GM13977 (cell line): ENCODE measurements around the gene CD34.

Source experiments
- DNase-seq: peaks from one replicate; pipeline ENCODE4 v3.0.0; 2012; ENCODE audit warnings: low spot score
- in situ Hi-C: fragments of 300-500 bp; cut with MboI; formaldehyde crosslinking; loops from one replicate; pipeline ENCODE4 v1.12.0; 2022; ENCODE audit warnings: low sequenced_read_pairs, low pct_unique_long_range_greater_than_20kb, mixed read lengths, inconsistent platforms; ENCODE audit not compliant: unreplicated experiment
- TF ChIP-seq, protein P1 (sequence below): IDR thresholded peaks from 2 replicates; pipeline ENCODE4 v1.5.1; 2012; ENCODE audit warnings: mild to moderate bottlenecking, control low read depth; ENCODE audit not compliant: insufficient read depth; ENCODE audit errors: extremely low read depth, missing control alignments

The CD34 gene, protein sequence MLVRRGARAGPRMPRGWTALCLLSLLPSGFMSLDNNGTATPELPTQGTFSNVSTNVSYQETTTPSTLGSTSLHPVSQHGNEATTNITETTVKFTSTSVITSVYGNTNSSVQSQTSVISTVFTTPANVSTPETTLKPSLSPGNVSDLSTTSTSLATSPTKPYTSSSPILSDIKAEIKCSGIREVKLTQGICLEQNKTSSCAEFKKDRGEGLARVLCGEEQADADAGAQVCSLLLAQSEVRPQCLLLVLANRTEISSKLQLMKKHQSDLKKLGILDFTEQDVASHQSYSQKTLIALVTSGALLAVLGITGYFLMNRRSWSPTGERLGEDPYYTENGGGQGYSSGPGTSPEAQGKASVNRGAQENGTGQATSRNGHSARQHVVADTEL

DNA sequence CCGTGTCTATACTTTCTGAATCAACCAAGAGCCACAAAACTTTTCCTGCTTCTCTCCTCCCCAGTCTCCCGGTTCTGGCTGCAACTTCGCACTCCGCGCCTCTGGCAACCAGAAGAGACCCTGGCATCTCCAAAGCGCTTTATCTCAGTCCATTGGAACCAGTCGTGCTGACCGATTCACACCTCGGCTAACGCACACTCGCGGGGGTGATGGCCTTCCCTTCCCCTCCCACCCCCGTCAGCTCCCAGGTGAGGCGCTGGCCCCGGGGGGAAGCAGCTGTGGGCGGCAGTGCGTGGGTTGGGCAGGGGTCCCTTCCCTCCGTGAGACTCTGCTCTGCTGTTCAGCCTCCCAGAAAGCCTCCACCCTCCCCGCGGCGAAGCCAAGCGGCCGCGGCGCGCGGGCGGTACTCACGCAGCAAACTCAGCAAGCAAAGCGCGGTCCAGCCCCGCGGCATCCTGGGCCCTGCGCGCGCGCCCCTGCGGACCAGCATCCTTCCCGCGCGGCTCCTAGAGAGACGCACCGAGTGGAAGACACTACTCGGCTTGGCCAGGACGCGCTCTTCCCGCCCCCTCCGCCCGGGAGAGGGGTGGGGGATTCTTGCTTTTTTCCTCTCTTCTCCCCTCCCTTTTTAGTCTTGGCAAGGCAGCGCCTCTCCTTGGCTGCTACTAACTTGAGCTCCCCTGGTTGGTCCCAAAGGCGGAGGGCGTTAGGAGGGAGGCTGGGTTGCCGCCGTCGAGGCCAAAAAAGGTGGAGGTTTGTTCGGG, at the start of gene CD34:
Gene CD34, minus strand, starts transcription at position 535 of the 764 bp plus-strand sequence. Its CDS starts 45 bp downstream, at position 490.
- DNase-seq = no peak
- TF ChIP-seq, protein P1, sequence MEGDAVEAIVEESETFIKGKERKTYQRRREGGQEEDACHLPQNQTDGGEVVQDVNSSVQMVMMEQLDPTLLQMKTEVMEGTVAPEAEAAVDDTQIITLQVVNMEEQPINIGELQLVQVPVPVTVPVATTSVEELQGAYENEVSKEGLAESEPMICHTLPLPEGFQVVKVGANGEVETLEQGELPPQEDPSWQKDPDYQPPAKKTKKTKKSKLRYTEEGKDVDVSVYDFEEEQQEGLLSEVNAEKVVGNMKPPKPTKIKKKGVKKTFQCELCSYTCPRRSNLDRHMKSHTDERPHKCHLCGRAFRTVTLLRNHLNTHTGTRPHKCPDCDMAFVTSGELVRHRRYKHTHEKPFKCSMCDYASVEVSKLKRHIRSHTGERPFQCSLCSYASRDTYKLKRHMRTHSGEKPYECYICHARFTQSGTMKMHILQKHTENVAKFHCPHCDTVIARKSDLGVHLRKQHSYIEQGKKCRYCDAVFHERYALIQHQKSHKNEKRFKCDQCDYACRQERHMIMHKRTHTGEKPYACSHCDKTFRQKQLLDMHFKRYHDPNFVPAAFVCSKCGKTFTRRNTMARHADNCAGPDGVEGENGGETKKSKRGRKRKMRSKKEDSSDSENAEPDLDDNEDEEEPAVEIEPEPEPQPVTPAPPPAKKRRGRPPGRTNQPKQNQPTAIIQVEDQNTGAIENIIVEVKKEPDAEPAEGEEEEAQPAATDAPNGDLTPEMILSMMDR = no peak
- in situ Hi-C loops = no loop called here

DNA sequence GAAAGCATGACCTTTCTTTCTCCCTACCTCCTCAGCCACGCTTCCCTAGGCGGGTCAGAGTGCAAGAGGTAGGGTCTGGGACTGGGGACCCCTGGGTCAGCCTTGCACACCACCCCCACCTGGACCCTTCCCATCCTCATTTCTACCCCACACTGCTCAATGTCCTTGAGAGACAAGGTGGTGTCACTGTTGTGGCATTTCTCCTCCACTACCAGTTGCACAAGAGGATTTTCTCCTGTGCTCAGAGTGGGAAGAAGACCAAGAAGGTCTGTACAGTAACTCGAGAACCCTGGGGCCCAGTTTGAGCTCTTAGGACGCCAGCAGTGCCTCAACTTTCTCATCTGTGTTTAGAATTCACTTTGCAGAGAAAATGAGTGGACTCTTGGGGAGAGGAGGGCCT, 49.4 kb upstream of the CD34 start:
- TF ChIP-seq, protein P1 = no peak
- DNase-seq = no peak
- in situ Hi-C loops = loop anchor here (10.0 kb wide), 2 partner anchors 76 to 136 kb away; no protein-coding TSS in a partner anchor

DNA sequence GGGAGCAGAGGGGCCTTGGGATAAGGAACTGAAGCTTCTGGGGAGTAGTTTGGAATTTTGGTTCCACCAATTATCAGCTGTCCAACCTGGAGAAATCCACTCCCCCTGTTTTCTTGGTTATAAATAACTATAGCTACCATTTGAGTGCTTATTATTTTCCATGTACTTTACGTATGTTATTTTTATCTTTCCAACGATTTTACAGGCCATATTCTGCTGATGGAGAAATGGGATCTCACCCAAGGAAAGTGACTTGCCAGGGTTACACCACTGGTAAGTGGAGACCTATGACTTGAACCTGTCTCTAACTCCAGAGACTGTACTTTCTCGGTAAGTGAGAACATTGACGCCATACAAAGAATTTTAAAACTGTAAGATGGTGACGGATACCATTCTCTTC, 49.0 kb upstream of the CD34 start:
- in situ Hi-C loops = loop anchor here (10.0 kb wide), 2 partner anchors 75 to 135 kb away; no protein-coding TSS in a partner anchor
- TF ChIP-seq, protein P1 = no peak

DNA sequence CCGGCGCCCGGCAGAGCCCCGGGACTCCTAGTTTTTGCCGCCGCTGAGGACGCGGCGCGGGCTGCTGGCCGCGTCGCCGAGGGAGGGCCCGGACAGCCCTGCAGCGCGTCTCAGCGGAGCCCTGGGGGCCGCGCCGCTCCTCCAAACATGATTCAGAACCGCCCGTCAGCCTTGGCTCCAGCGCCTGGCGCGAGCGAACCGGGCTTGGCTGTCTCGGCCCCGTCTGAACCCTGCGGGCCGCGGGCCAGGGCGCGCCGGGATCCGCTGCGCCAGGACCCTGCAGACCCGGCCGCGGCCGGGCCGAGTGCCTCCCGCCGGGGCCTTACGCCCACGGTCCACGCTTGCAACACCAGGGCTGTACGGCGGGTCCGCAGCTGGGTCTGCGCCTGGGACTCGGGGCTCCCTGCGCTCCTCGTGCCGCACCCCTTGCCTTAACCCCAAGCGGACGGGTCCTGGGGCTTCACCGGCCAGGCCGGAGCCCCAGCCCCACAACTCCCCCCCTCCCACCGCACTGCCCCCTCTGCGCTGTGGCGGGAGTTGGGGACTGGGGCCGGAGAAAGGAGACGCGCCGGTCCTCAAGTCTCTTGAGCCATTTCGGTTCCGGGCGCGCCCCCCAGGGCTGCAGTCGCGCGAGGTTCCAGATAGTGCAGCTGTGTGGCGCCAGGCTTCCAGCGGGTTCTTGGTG, 48.4 kb upstream of the CD34 start:
- TF ChIP-seq, protein P1 = no peak
- in situ Hi-C loops = no loop called here
- DNase-seq = peak; percentile 31

More for the DNA sequence above, 49.0 kb upstream of the CD34 start:
- no peak for DNase-seq

DNA sequence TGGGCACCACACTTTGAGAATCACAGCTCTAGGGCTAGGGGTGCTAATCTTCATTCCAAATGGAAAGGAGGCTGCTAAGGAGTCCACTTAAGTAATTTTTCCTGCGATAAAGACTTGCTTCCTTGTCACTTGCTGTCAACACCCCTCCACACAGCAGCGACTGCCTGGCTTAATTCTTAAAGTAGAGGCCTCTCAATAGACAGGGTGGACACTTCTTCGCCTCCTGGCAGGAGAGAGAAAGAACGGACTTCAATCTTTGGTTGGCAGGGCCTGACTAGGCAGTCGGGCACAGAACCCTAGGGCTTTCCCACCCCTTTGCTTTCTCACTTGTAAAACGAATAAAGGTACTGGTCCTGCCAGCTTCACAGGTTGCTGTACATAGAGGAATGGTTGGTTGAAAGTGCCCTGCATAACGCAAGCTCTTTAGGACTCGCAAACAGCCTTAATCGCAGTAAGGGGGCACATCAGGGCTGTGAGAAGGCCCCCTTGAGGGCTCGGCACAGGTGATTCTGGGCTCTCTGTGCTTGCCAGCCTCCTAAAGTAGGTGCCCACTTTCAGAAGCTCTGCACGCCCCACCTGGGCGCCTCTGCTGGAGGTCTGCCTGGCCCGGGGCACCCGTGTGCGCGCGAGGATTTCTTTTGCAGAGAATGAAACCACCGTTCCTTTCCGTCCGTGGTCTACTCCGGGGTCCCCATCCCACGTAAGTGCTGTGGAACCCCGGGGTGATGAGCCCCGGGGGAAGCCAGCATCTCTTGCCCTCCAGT, 47.6 kb upstream of the CD34 start:
- no peak for DNase-seq
- TF ChIP-seq, protein P1 = no peak
- in situ Hi-C loops = no loop called here
